Measurements from ENCODE around the gene RIMOC1.

- no peak for TF ChIP-seq EZH2 (optimal IDR thresholded peaks at IDR 0.05; ENCODE audit: low read depth, low read length)
- TF ChIP-seq, protein P1, sequence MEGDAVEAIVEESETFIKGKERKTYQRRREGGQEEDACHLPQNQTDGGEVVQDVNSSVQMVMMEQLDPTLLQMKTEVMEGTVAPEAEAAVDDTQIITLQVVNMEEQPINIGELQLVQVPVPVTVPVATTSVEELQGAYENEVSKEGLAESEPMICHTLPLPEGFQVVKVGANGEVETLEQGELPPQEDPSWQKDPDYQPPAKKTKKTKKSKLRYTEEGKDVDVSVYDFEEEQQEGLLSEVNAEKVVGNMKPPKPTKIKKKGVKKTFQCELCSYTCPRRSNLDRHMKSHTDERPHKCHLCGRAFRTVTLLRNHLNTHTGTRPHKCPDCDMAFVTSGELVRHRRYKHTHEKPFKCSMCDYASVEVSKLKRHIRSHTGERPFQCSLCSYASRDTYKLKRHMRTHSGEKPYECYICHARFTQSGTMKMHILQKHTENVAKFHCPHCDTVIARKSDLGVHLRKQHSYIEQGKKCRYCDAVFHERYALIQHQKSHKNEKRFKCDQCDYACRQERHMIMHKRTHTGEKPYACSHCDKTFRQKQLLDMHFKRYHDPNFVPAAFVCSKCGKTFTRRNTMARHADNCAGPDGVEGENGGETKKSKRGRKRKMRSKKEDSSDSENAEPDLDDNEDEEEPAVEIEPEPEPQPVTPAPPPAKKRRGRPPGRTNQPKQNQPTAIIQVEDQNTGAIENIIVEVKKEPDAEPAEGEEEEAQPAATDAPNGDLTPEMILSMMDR (IDR thresholded peaks at IDR 0.05; ENCODE audit: low read length), result no peak
Measured at GRCh38 chr5:41924526-41924871, 20.4 kb downstream of the RIMOC1 start.

All from MM.1S (cell line).